ENCODE data around the gene SLC6A4. TPM values are rescaled to one million over a fixed set of nuclear protein-coding genes. Genes with fewer than 3 reads are reported as not detected.
"Not testable (repeated sequence)": the region's sequence is repeated elsewhere in the genome, so short reads cannot be mapped to it uniquely, and the experiment has no call there.

The SLC6A4 gene
- total RNA-seq, 3 donors from 2014 or later = under 0.01 to 1.6 (median 0.29) TPM

- intact Hi-C loops (cut with DNase I; ENCODE audit: low total_unique reads) = no loop called here
- peaks cover 6 to 26% of the 10 kb centered on the region in 2 donors for H3K27me3 ChIP-seq
- H3K9me3 ChIP-seq = no peaks in the 10 kb centered on the region
- no peak for DNase-seq (ENCODE audit: low spot score in 2 of 2)
- peaks cover 0 to 6% of the 10 kb centered on the region in 2 donors for H3K4me1 ChIP-seq
- TF ChIP-seq, protein P1, sequence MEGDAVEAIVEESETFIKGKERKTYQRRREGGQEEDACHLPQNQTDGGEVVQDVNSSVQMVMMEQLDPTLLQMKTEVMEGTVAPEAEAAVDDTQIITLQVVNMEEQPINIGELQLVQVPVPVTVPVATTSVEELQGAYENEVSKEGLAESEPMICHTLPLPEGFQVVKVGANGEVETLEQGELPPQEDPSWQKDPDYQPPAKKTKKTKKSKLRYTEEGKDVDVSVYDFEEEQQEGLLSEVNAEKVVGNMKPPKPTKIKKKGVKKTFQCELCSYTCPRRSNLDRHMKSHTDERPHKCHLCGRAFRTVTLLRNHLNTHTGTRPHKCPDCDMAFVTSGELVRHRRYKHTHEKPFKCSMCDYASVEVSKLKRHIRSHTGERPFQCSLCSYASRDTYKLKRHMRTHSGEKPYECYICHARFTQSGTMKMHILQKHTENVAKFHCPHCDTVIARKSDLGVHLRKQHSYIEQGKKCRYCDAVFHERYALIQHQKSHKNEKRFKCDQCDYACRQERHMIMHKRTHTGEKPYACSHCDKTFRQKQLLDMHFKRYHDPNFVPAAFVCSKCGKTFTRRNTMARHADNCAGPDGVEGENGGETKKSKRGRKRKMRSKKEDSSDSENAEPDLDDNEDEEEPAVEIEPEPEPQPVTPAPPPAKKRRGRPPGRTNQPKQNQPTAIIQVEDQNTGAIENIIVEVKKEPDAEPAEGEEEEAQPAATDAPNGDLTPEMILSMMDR (IDR thresholded peaks at IDR 0.05) = no peak
- TF ChIP-seq POLR2A (IDR thresholded peaks at IDR 0.05) (no peak), POLR2AphosphoS5 (IDR thresholded peaks at IDR 0.05) (no peak)
- H3K27ac ChIP-seq = no peak overlapping the region
- H3K36me3 ChIP-seq = no peaks in the 10 kb centered on the region
- no peak overlapping the region for H3K4me3 ChIP-seq
Observed at GRCh38 chr17:30232824-30233427, 2.6 kb downstream of the SLC6A4 start.

DNA sequence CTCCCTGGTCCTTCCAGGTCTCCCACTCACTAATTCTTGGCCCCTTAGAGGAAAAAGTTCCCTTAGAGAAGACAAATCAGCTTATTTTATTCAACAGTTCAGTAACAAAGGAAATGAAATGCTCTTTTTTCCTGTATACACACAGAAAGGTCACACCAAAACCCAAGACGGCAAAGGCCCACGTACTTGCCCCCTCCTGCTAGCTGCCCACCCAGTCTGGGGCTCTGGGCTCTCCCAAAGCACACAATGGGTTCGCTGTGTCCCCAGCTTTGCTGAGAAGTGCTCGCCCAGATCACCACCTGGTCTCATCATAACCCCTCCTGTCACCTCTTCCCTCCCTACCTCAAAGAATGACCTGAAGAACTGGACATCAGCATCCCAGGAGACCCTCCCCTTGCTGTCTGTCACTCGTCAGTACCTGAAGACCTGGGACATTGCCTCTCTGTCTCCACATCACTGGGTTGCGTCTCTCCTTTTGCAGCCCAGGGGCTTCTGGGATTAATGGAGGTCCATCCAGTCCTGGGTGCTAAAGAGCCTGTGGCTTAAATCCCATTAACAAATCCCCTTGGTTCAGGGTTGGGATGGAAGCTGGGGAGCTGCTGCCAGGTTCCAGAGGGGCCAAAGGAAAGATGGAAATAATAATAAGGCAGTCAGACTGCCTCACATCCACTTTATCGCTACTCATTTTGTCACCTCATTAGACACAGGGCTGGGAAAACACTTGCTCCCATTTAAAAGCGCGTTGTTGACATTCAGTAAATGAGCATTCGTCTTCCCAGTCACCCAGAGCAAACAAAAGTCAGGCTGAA lies 3.3 kb downstream of the SLC6A4 start:
- intact Hi-C loops (cut with DNase I; ENCODE audit: low total_unique reads) = no loop called here
- no peaks in the 10 kb centered on the region for H3K9me3 ChIP-seq
- H3K4me1 ChIP-seq = peaks cover 0 to 6% of the 10 kb centered on the region in 2 donors
- TF ChIP-seq POLR2AphosphoS5 (IDR thresholded peaks at IDR 0.05) (no peak), POLR2A (IDR thresholded peaks at IDR 0.05) (no peak)
- TF ChIP-seq, protein P1 (IDR thresholded peaks at IDR 0.05) = no peak
- H3K36me3 ChIP-seq = no peaks in the 10 kb centered on the region
- DNase-seq (ENCODE audit: low spot score in 2 of 2) = no peak
- peaks cover 6 to 19% of the 10 kb centered on the region in 2 donors for H3K27me3 ChIP-seq
- no peak overlapping the region for H3K27ac ChIP-seq
- H3K4me3 ChIP-seq = no peak overlapping the region

GRCh38 chr17:30230596-30231125 lies 4.8 kb downstream of the SLC6A4 start:
- Histone ChIP-seq H3K36me3 (no peaks in the 10 kb centered on the region), H3K9me3 (no peaks in the 10 kb centered on the region), H3K27ac (no peak overlapping the region), H3K4me1 (peaks cover 0 to 1% of the 10 kb centered on the region in 2 donors), H3K27me3 (peaks cover 4 to 14% of the 10 kb centered on the region in 2 donors), H3K4me3 (no peak overlapping the region)
- intact Hi-C loops (cut with DNase I; ENCODE audit: low total_unique reads) = no loop called here
- no peak for DNase-seq (ENCODE audit: low spot score in 2 of 2)
- TF ChIP-seq, protein P1 (IDR thresholded peaks at IDR 0.05) = no peak
- TF ChIP-seq POLR2AphosphoS5 (IDR thresholded peaks at IDR 0.05) (no peak), POLR2A (IDR thresholded peaks at IDR 0.05) (no peak)

GRCh38 chr17:30230009-30230408 lies 5.5 kb downstream of the SLC6A4 start:
- H3K27ac ChIP-seq; intact Hi-C loops (cut with DNase I; ENCODE audit: low total_unique reads): not testable (repeated sequence)

DNA sequence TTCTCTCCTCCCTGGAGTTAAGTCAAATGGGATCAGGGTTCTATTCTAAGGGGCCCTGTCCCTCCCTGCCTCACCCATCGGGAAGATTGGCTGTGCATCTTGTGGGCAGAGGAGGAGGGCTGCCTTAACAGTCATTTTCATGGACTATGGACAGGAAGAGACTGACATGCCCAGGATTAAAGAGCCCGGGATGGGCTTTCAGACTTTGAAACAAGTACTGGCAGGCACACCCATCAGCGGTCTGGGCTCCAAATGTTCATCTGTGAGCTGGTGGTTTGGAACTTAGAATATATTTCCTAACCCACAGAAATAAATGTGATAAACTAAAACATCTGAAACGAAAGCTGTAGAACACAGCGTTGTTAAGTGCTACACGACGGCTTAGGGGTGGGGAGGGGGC lies 6.5 kb downstream of the SLC6A4 start:
- TF ChIP-seq, protein P1 (IDR thresholded peaks at IDR 0.05) = no peak
- TF ChIP-seq POLR2A (IDR thresholded peaks at IDR 0.05) = no peak
- TF ChIP-seq POLR2AphosphoS5 (IDR thresholded peaks at IDR 0.05) = no peak
- Histone ChIP-seq H3K27me3 (peaks cover 0 to 9% of the 10 kb centered on the region in 2 donors), H3K27ac (no peak overlapping the region), H3K36me3 (no peaks in the 10 kb centered on the region), H3K4me1 (no peaks in the 10 kb centered on the region), H3K9me3 (no peaks in the 10 kb centered on the region), H3K4me3 (no peak overlapping the region)
- no peak for DNase-seq (ENCODE audit: low spot score in 2 of 2)
- intact Hi-C loops (cut with DNase I; ENCODE audit: low total_unique reads) = no loop called here

More at GRCh38 chr17:30230009-30230408, 5.5 kb downstream of the SLC6A4 start:
- H3K27me3 ChIP-seq; H3K9me3 ChIP-seq; DNase-seq (ENCODE audit: low spot score in 2 of 2); H3K36me3 ChIP-seq; H3K4me1 ChIP-seq; H3K4me3 ChIP-seq: not testable (repeated sequence)

Measured in breast epithelium (tissue), 4 donors.